Left kidney (tissue), 2 donors: ENCODE measurements around the gene FIBP. TPM values are rescaled to one million over a fixed set of nuclear protein-coding genes. Genes with fewer than 3 reads are reported as not detected.

Experiments used
- DNase-seq: peaks from one replicate; pipeline ENCODE4 v3.0.0-alpha.2; 2013
- polyA plus RNA-seq: library from polyadenylated mRNA; unstranded; fragments of 120-200 nt; gene quantifications from one replicate; pipeline ENCODE4 v1.2.1, GENCODE V29; 2013; ENCODE audit not compliant: insufficient read length

The FIBP gene
- polyA plus RNA-seq, 1 donor: 96.0 TPM

GRCh38 chr11:65844231-65844872, 43.9 kb downstream of the FIBP start:
- no peak for DNase-seq

GRCh38 chr11:65843811-65844210, 44.5 kb downstream of the FIBP start:
- no peak for DNase-seq

- no peak for DNase-seq
Observed at GRCh38 chr11:65842144-65842543, 46.1 kb downstream of the FIBP start.

- no peak for DNase-seq
Observed at GRCh38 chr11:65834202-65834601, 54.1 kb downstream of the FIBP start.

Other genes with a start within 250 kb of the FIBP start
- 49.6 TPM for gene RELA, start 225.6 kb downstream of the FIBP start, polyA plus RNA-seq
- 71.7 TPM for gene KAT5, start 176.2 kb downstream of the FIBP start, polyA plus RNA-seq
- 39.0 TPM for gene RNASEH2C, start 167.7 kb downstream of the FIBP start, polyA plus RNA-seq
- 7.6 TPM for gene AP5B1, start 107.5 kb downstream of the FIBP start, polyA plus RNA-seq
- 11.0 TPM for gene OVOL1, start 101.4 kb downstream of the FIBP start, polyA plus RNA-seq
- 2.6 TPM for gene SNX32, start 54.5 kb downstream of the FIBP start, polyA plus RNA-seq
- 688 TPM for gene CFL1, start 30.3 kb downstream of the FIBP start, polyA plus RNA-seq
- 48.3 TPM for gene MUS81, start 28.0 kb downstream of the FIBP start, polyA plus RNA-seq
- 102 TPM for gene EFEMP2, start 15.7 kb downstream of the FIBP start, polyA plus RNA-seq
- gene CTSW, start 8.6 kb downstream of the FIBP start, polyA plus RNA-seq: 1.4 TPM
- 5.0 TPM for gene CCDC85B, start 2.2 kb upstream of the FIBP start, polyA plus RNA-seq
- gene FOSL1, start 11.9 kb upstream of the FIBP start, polyA plus RNA-seq: not detected
- 30.6 TPM for gene C11orf68, start 30.6 kb upstream of the FIBP start, polyA plus RNA-seq
- 65.8 TPM for gene DRAP1, start 31.0 kb upstream of the FIBP start, polyA plus RNA-seq
- gene TSGA10IP, start 57.0 kb upstream of the FIBP start, polyA plus RNA-seq: 0.23 TPM
- 48.6 TPM for gene SART1, start 73.3 kb upstream of the FIBP start, polyA plus RNA-seq
- gene EIF1AD, start 113.7 kb upstream of the FIBP start, polyA plus RNA-seq: 31.7 TPM
- gene BANF1, start 114.0 kb upstream of the FIBP start, polyA plus RNA-seq: 233 TPM
- not detected for gene CST6, start 123.5 kb upstream of the FIBP start, polyA plus RNA-seq
- gene CATSPER1, start 138.0 kb upstream of the FIBP start, polyA plus RNA-seq: not detected
- 3.8 TPM for gene GAL3ST3, start 160.7 kb upstream of the FIBP start, polyA plus RNA-seq
- gene SF3B2, start 163.9 kb upstream of the FIBP start, polyA plus RNA-seq: 260 TPM
- gene PACS1, start 181.8 kb upstream of the FIBP start, polyA plus RNA-seq: 61.5 TPM